Left lung (tissue), 10 donors: ENCODE results near the gene CFAP299. TPM values are rescaled to one million over a fixed set of nuclear protein-coding genes. Genes with fewer than 3 reads are reported as not detected.

Source experiments
- ATAC-seq: fragments of 200-7000 bp; cut with Tn5 transposase; one replicate; pipeline ENCODE4 v1.9.1; 2020; ENCODE audit warnings: moderate library complexity
- DNase-seq, 4 donors: peaks; one replicate each; pipeline ENCODE4 v3.0.0-alpha.2; 2013 to 2020
- H3K27ac ChIP-seq, 2 donors: fragments of 200-600 bp; sonication (generic) in 1 of 2; one replicate each; pipeline versions ENCODE4 v1.5.0 to v1.8.0; 2020 to 2021
- H3K27me3 ChIP-seq, 2 donors: fragments of 200-600 bp; sonication (generic) in 1 of 2; one replicate each; pipeline versions ENCODE4 v1.5.0 to v1.8.0; 2020 to 2021
- H3K36me3 ChIP-seq, 2 donors: fragments of 200-600 bp; sonication (generic) in 1 of 2; one replicate each; pipeline versions ENCODE4 v1.5.0 to v1.8.0; 2020 to 2021
- H3K4me1 ChIP-seq, 2 donors: fragments of 200-600 bp; one replicate each; pipeline ENCODE4 v1.8.0; 2021
- H3K4me3 ChIP-seq, 2 donors: fragments of 200-600 bp; sonication (generic) in 1 of 2; one replicate each; pipeline versions ENCODE4 v1.5.0 to v1.8.0; 2020 to 2021; ENCODE audit warnings: mild to moderate bottlenecking in 1 of 2
- H3K9me3 ChIP-seq, 2 donors: fragments of 200-600 bp; sonication (generic) in 1 of 2; one replicate each; pipeline versions ENCODE4 v1.5.0 to v1.8.0; 2020 to 2021
- intact Hi-C, 2 donors: fragments of 100-400 bp; cut with DNase I; formaldehyde crosslinking; loops; one replicate each; pipeline versions ENCODE4 v1.11.2 to v1.14.2; 2022
- polyA plus RNA-seq, 6 donors: library from polyadenylated mRNA; unstranded; fragments of 120-200 nt; gene quantifications; one replicate each; pipeline ENCODE4 v1.2.1, GENCODE V29; 2013; ENCODE audit not compliant: insufficient read length in 6 of 6
- total RNA-seq, 2 donors: library from RNA; stranded (reverse); fragmentation: NEBNext Ultra II Directional; extraction: Animal tissue kit (Norgen Biotek cat#: 25700); gene quantifications; one replicate each; pipeline ENCODE4 v1.2.1, GENCODE V29; 2021
- TF ChIP-seq, protein P1 (sequence below), 2 donors: fragments of 200-600 bp; sonication (generic) in 1 of 2; IDR thresholded peaks; one replicate each; pipeline versions ENCODE4 v1.5.0 to v1.8.0; 2021; ENCODE audit warnings: antibody characterized with exemption in 2 of 2
- donor health status: DM: no; HTN: yes; CAD: no.
- donor health status: DM: no; HTN: no; CAD: no.

The CFAP299 gene
- total and polyA plus RNA-seq, 8 donors: 1.2 to 2.3 (median 1.6) TPM; not detected in 1

- intact Hi-C loops: no loop called here
- H3K4me3 ChIP-seq: no peak overlapping the region
- TF ChIP-seq, protein P1, sequence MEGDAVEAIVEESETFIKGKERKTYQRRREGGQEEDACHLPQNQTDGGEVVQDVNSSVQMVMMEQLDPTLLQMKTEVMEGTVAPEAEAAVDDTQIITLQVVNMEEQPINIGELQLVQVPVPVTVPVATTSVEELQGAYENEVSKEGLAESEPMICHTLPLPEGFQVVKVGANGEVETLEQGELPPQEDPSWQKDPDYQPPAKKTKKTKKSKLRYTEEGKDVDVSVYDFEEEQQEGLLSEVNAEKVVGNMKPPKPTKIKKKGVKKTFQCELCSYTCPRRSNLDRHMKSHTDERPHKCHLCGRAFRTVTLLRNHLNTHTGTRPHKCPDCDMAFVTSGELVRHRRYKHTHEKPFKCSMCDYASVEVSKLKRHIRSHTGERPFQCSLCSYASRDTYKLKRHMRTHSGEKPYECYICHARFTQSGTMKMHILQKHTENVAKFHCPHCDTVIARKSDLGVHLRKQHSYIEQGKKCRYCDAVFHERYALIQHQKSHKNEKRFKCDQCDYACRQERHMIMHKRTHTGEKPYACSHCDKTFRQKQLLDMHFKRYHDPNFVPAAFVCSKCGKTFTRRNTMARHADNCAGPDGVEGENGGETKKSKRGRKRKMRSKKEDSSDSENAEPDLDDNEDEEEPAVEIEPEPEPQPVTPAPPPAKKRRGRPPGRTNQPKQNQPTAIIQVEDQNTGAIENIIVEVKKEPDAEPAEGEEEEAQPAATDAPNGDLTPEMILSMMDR (IDR thresholded peaks at IDR 0.05): no peak
- no peak overlapping the region for H3K27ac ChIP-seq
- H3K27me3 ChIP-seq: no peaks in the 10 kb centered on the region
- no peaks in the 10 kb centered on the region for H3K36me3 ChIP-seq
- no peak for DNase-seq
- H3K4me1 ChIP-seq: no peaks in the 10 kb centered on the region
- peaks cover 0 to 10% of the 10 kb centered on the region in 2 donors for H3K9me3 ChIP-seq
- ATAC-seq: no peak
Observed at GRCh38 chr4:80841587-80842281, 506.2 kb downstream of the CFAP299 start.

- H3K36me3 ChIP-seq: no peaks in the 10 kb centered on the region
- peaks cover 0 to 5% of the 10 kb centered on the region in 2 donors for H3K9me3 ChIP-seq
- no peak for ATAC-seq
- no peak overlapping the region for H3K4me3 ChIP-seq
- H3K27me3 ChIP-seq: no peaks in the 10 kb centered on the region
- DNase-seq: no peak
- intact Hi-C loops: no loop called here
- H3K4me1 ChIP-seq: no peaks in the 10 kb centered on the region
- TF ChIP-seq, protein P1 (IDR thresholded peaks at IDR 0.05): no peak
- no peak overlapping the region for H3K27ac ChIP-seq
Observed at GRCh38 chr4:80846210-80846609, 510.7 kb downstream of the CFAP299 start.

GRCh38 chr4:80852061-80852460 lies 516.5 kb downstream of the CFAP299 start:
- Histone ChIP-seq H3K36me3 (no peaks in the 10 kb centered on the region), H3K27ac (no peak overlapping the region), H3K4me3 (no peak overlapping the region), H3K9me3 (no peaks in the 10 kb centered on the region), H3K27me3 (no peaks in the 10 kb centered on the region), H3K4me1 (no peaks in the 10 kb centered on the region)
- no peak for DNase-seq
- intact Hi-C loops: no loop called here
- TF ChIP-seq, protein P1 (IDR thresholded peaks at IDR 0.05): no peak
- ATAC-seq: no peak

GRCh38 chr4:80873571-80873970 lies 538.0 kb downstream of the CFAP299 start:
- Histone ChIP-seq H3K9me3 (no peaks in the 10 kb centered on the region), H3K27ac (no peak overlapping the region), H3K27me3 (no peaks in the 10 kb centered on the region), H3K36me3 (no peaks in the 10 kb centered on the region), H3K4me3 (no peak overlapping the region), H3K4me1 (no peaks in the 10 kb centered on the region)
- intact Hi-C loops: no loop called here
- DNase-seq: no peak
- TF ChIP-seq, protein P1 (IDR thresholded peaks at IDR 0.05): no peak
- no peak for ATAC-seq

DNA sequence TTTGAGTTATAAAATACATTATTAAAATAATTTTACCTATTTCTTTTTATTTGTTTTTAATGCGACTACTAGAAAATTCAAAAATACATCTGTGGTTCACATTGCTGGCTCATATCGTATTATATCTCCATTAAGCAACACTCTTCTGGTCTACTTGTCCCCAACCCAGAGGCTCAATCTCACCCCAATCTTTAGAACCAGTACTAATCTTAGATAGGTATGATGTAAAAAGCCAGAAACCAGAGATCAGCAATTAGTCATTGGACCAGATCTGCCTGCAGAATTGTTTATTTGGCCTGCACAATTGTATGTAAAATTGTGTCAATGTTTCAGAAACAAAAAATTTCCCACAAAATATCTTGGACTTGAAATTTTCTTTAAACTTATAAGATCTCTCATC lies 539.4 kb downstream of the CFAP299 start:
- Histone ChIP-seq H3K36me3 (no peaks in the 10 kb centered on the region), H3K27me3 (no peaks in the 10 kb centered on the region), H3K4me1 (no peaks in the 10 kb centered on the region), H3K4me3 (no peak overlapping the region), H3K27ac (no peak overlapping the region), H3K9me3 (no peaks in the 10 kb centered on the region)
- intact Hi-C loops: no loop called here
- TF ChIP-seq, protein P1 (IDR thresholded peaks at IDR 0.05): no peak
- DNase-seq (no peak), ATAC-seq (no peak)
